Measurements from ENCODE around the gene NADSYN1.

Gene NADSYN1

GRCh38 chr11:71449596-71449995, 3.4 kb upstream of the NADSYN1 start:
- in situ Hi-C loops (cut with MboI; ENCODE audit: low sequenced_read_pairs), result no loop called here

- in situ Hi-C loops (cut with MboI; ENCODE audit: low sequenced_read_pairs), result no loop called here
Measured at GRCh38 chr11:71450507-71450906, 2.5 kb upstream of the NADSYN1 start.

GRCh38 chr11:71450939-71451338, 2.1 kb upstream of the NADSYN1 start:
- in situ Hi-C loops (cut with MboI; ENCODE audit: low sequenced_read_pairs), result no loop called here

GRCh38 chr11:71451596-71452198, 1.3 kb upstream of the NADSYN1 start:
- in situ Hi-C loops (cut with MboI; ENCODE audit: low sequenced_read_pairs), result no loop called here

GRCh38 chr11:71452199-71453036, 585 bp upstream of the NADSYN1 start:
- in situ Hi-C loops (cut with MboI; ENCODE audit: low sequenced_read_pairs), result no loop called here

- in situ Hi-C loops (cut with MboI; ENCODE audit: low sequenced_read_pairs), result no loop called here
Measured at GRCh38 chr11:71453918-71454304, 908 bp downstream of the NADSYN1 start.

GRCh38 chr11:71454470-71455113, 1.6 kb downstream of the NADSYN1 start:
- in situ Hi-C loops (cut with MboI; ENCODE audit: low sequenced_read_pairs), result no loop called here

- in situ Hi-C loops (cut with MboI; ENCODE audit: low sequenced_read_pairs), result no loop called here
Measured at GRCh38 chr11:71456294-71456693, 3.3 kb downstream of the NADSYN1 start.

GRCh38 chr11:71456831-71457230, 3.8 kb downstream of the NADSYN1 start:
- in situ Hi-C loops (cut with MboI; ENCODE audit: low sequenced_read_pairs), result no loop called here

GRCh38 chr11:71458146-71459070, 5.4 kb downstream of the NADSYN1 start:
- in situ Hi-C loops (cut with MboI; ENCODE audit: low sequenced_read_pairs), result no loop called here

- in situ Hi-C loops (cut with MboI; ENCODE audit: low sequenced_read_pairs), result no loop called here
Measured at GRCh38 chr11:71459076-71459766, 6.2 kb downstream of the NADSYN1 start.

GRCh38 chr11:71459767-71460320, 6.8 kb downstream of the NADSYN1 start:
- in situ Hi-C loops (cut with MboI; ENCODE audit: low sequenced_read_pairs), result no loop called here

GRCh38 chr11:71461696-71462095, 8.7 kb downstream of the NADSYN1 start:
- in situ Hi-C loops (cut with MboI; ENCODE audit: low sequenced_read_pairs), result no loop called here

GRCh38 chr11:71462726-71463125, 9.7 kb downstream of the NADSYN1 start:
- in situ Hi-C loops (cut with MboI; ENCODE audit: low sequenced_read_pairs), result no loop called here

GRCh38 chr11:71463331-71464211, 10.6 kb downstream of the NADSYN1 start:
- in situ Hi-C loops (cut with MboI; ENCODE audit: low sequenced_read_pairs), result no loop called here

GRCh38 chr11:71465054-71465453, 12.1 kb downstream of the NADSYN1 start:
- in situ Hi-C loops (cut with MboI; ENCODE audit: low sequenced_read_pairs), result no loop called here

- in situ Hi-C loops (cut with MboI; ENCODE audit: low sequenced_read_pairs), result no loop called here
Measured at GRCh38 chr11:71466358-71466757, 13.4 kb downstream of the NADSYN1 start.

- in situ Hi-C loops (cut with MboI; ENCODE audit: low sequenced_read_pairs), result no loop called here
Measured at GRCh38 chr11:71467164-71467563, 14.2 kb downstream of the NADSYN1 start.

- in situ Hi-C loops (cut with MboI; ENCODE audit: low sequenced_read_pairs), result no loop called here
Measured at GRCh38 chr11:71470946-71471345, 17.9 kb downstream of the NADSYN1 start.

Measured in HL-60/S4 treated with phorbol 12-myristate 13-acetate at 8.2 ng/mL for 4 days and 3 days (cell line).